Activated CD4-positive, alpha-beta T cell treated with anti-CD3 and anti-CD28 coated beads, Interleukin-2, amount 50 U/mL, for 24 hours (primary cell): ENCODE measurements around the gene GNAO1.

Experiments used
- DNase-seq, 2 donors: peaks; one replicate each; pipeline ENCODE4 v3.0.0-alpha.2; 2020; ENCODE audit warnings: low read depth in 1 of 2, low spot score in 1 of 2

GNAO1 gene

GRCh38 chr16:56311208-56312027 lies 120.1 kb downstream of the GNAO1 start:
- no peak for DNase-seq

- no peak for DNase-seq
Measured at GRCh38 chr16:56312028-56312300, 120.7 kb downstream of the GNAO1 start.

GRCh38 chr16:56312556-56312955 lies 121.3 kb downstream of the GNAO1 start:
- DNase-seq, result no peak

- no peak for DNase-seq
Measured at GRCh38 chr16:56314244-56314850, 123.1 kb downstream of the GNAO1 start.

GRCh38 chr16:56315955-56316354 lies 124.7 kb downstream of the GNAO1 start:
- no peak for DNase-seq

- no peak for DNase-seq
Measured at GRCh38 chr16:56316545-56316944, 125.3 kb downstream of the GNAO1 start.

- DNase-seq, result peak; percentile 70 to 71
Measured at GRCh38 chr16:56317998-56318826, 126.9 kb downstream of the GNAO1 start.

GRCh38 chr16:56318827-56319140 lies 127.5 kb downstream of the GNAO1 start:
- no peak for DNase-seq

GRCh38 chr16:56319376-56319775 lies 128.1 kb downstream of the GNAO1 start:
- no peak for DNase-seq

GRCh38 chr16:56320056-56320455 lies 128.8 kb downstream of the GNAO1 start:
- no peak for DNase-seq

GRCh38 chr16:56320811-56321558 lies 129.7 kb downstream of the GNAO1 start:
- DNase-seq, result no peak

- DNase-seq, result no peak
Measured at GRCh38 chr16:56321571-56321970, 130.3 kb downstream of the GNAO1 start.

- no peak for DNase-seq
Measured at GRCh38 chr16:56324406-56324805, 133.1 kb downstream of the GNAO1 start.

- no peak for DNase-seq
Measured at GRCh38 chr16:56325956-56326355, 134.7 kb downstream of the GNAO1 start.

GRCh38 chr16:56327071-56327928 lies 136.0 kb downstream of the GNAO1 start:
- DNase-seq, result no peak

GRCh38 chr16:56327929-56328258 lies 136.6 kb downstream of the GNAO1 start:
- no peak for DNase-seq

- no peak for DNase-seq
Measured at GRCh38 chr16:56328276-56329022, 137.2 kb downstream of the GNAO1 start.

GRCh38 chr16:56329887-56330286 lies 138.6 kb downstream of the GNAO1 start:
- no peak for DNase-seq

GRCh38 chr16:56330476-56330875 lies 139.2 kb downstream of the GNAO1 start:
- no peak for DNase-seq

GRCh38 chr16:56331399-56331798 lies 140.1 kb downstream of the GNAO1 start:
- DNase-seq, result no peak
